NB4 (cell line): ENCODE measurements around the gene TRAF4.
"Not testable (repeated sequence)": the region's sequence is repeated elsewhere in the genome, so short reads cannot be mapped to it uniquely, and the experiment has no call there.

Source experiments
- DNase-seq: peaks from one replicate; pipeline ENCODE4 v3.0.0; 2010; ENCODE audit warnings: low read depth
- H3K4me3 ChIP-seq: one replicate; pipeline ENCODE4 v1.5.1; 2011; ENCODE audit warnings: mild to moderate bottlenecking, low read depth, low read length, moderate library complexity
- CTCF ChIP-seq: IDR thresholded peaks from one replicate; pipeline ENCODE4 v1.5.1; 2012; ENCODE audit warnings: low read depth, low read length
- MAX ChIP-seq: IDR thresholded peaks from 2 replicates; pipeline ENCODE4 v1.6.1; 2011; ENCODE audit warnings: low read depth, low read length
- MYC ChIP-seq: IDR thresholded peaks from 2 replicates; pipeline ENCODE4 v1.6.1; 2011; ENCODE audit warnings: low read depth, low read length
- POLR2A ChIP-seq: IDR thresholded peaks from 2 replicates; pipeline ENCODE4 v1.6.1; 2011; ENCODE audit warnings: mild to moderate bottlenecking; ENCODE audit not compliant: insufficient read length; ENCODE audit errors: extremely low read depth

TRAF4 gene

GRCh38 chr17:28774206-28774605 is 30.4 kb downstream of the TRAF4 start:
- no peak overlapping the region for H3K4me3 ChIP-seq
- no peak for DNase-seq
- TF ChIP-seq MYC = no peak
- TF ChIP-seq MAX = no peak
- TF ChIP-seq POLR2A = no peak
- no peak for TF ChIP-seq CTCF

GRCh38 chr17:28777178-28777577 is 33.4 kb downstream of the TRAF4 start:
- no peak for DNase-seq
- H3K4me3 ChIP-seq = no peak overlapping the region
- no peak for TF ChIP-seq POLR2A
- no peak for TF ChIP-seq MAX
- no peak for TF ChIP-seq MYC
- TF ChIP-seq CTCF = no peak

GRCh38 chr17:28779601-28780000 is 35.8 kb downstream of the TRAF4 start:
- not testable (repeated sequence) for H3K4me3 ChIP-seq, DNase-seq

- DNase-seq = no peak
- no peak overlapping the region for H3K4me3 ChIP-seq
- TF ChIP-seq MAX (no peak), MYC (no peak), POLR2A (no peak), CTCF (no peak)
These were observed 39.4 kb downstream of the TRAF4 start for GRCh38 chr17:28783161-28783560.

- no peak for TF ChIP-seq POLR2A
- no peak for TF ChIP-seq CTCF
- no peak for TF ChIP-seq MAX
- no peak for TF ChIP-seq MYC
- peak; percentile 39 for DNase-seq
- H3K4me3 ChIP-seq = no peak overlapping the region
These were observed 44.3 kb downstream of the TRAF4 start for GRCh38 chr17:28788100-28788499.

GRCh38 chr17:28792877-28793661 is 49.3 kb downstream of the TRAF4 start:
- peak; percentile 65 for DNase-seq
- TF ChIP-seq CTCF (no peak), MYC (no peak), MAX (no peak), POLR2A (no peak)
- no peak overlapping the region for H3K4me3 ChIP-seq

- not testable (repeated sequence) for DNase-seq, H3K4me3 ChIP-seq
These were observed 51.1 kb downstream of the TRAF4 start for GRCh38 chr17:28794846-28795441.
